K562 (cell line): ENCODE data around the gene MSX1. TPM values are rescaled to one million over a fixed set of nuclear protein-coding genes. Genes with fewer than 3 reads are reported as not detected.

Experiments used
- ATAC-seq: fragments of 200-7000 bp; cut with Tn5 transposase; 3 replicates; pipeline ENCODE4 v1.9.1; 2020; ENCODE audit warnings: moderate library complexity
- BruUV-seq: library from RNA; stranded (reverse); fragments of 400-500 nt; replicated peaks from 2 replicates; lab custom pipeline; 2021; lab: Mats Ljungman, UMichigan
- CTCF ChIA-PET: fragments of 300-600 bp; formaldehyde crosslinking; extraction: SDS; loops from one replicate; lab custom pipeline; 2021; ENCODE audit warnings: low intra/inter-chr PET ratio; lab: Yijun Ruan, JAX
- POLR2A ChIA-PET: fragments of 300-600, 350-650 bp; sonication (Branson Sonifier 250); formaldehyde crosslinking; extraction: SDS; loops from one replicate; lab custom pipeline; 2021; ENCODE audit warnings: antibody characterized with exemption, inconsistent platforms; lab: Yijun Ruan, JAX
- DNase-seq, 4 experiments: peaks; one replicate each; pipeline versions ENCODE4 v3.0.0 to v3.0.0-alpha.2; 2011 to 2018; ENCODE audit warnings: low spot score in 3 of 4, mixed read lengths in 3 of 4; ENCODE audit errors: extremely low read depth in 1 of 4
- FAIRE-seq: peaks from 2 replicates; lab custom pipeline; 2011; peaks lifted over from hg19 to GRCh38; lab: Jason Lieb, UNC
- H2AFZ ChIP-seq: 2 replicates; pipeline ENCODE4 v1.6.0; 2011; ENCODE audit warnings: low read depth, low read length, control low read depth, inconsistent platforms
- H3K27ac ChIP-seq: fragments of 200-600 bp; 3 replicates; pipeline ENCODE4 v1.8.0; 2011; ENCODE audit warnings: low read depth, mild to moderate bottlenecking, control low read depth, inconsistent platforms, low read length, moderate library complexity, mixed read lengths; ENCODE audit errors: extremely low read depth
- H3K27me3 ChIP-seq, 2 experiments: fragments of 300-600 bp in 1 of 2; 2 replicates in 1 of 2; 3 replicates in 1 of 2; pipeline versions ENCODE4 v1.6.0 to v1.8.0; 2011; ENCODE audit warnings: inconsistent platforms in 2 of 2, low read length in 2 of 2, mild to moderate bottlenecking in 1 of 2, mixed read lengths in 1 of 2, moderate library complexity in 1 of 2; ENCODE audit not compliant: control insufficient read depth in 2 of 2, insufficient read depth in 2 of 2
- H3K36me3 ChIP-seq: fragments of 300-600 bp; 3 replicates; pipeline ENCODE4 v1.8.0; 2011; ENCODE audit warnings: mild to moderate bottlenecking, low read length, inconsistent platforms; ENCODE audit not compliant: control insufficient read depth, insufficient read depth
- H3K4me1 ChIP-seq, 2 experiments: fragments of 200-600 bp in 1 of 2; replicated peaks in 1 of 2; 2 replicates in 1 of 2; 3 replicates in 1 of 2; pipeline versions ENCODE4 v1.5.1 to v1.8.0; 2011; ENCODE audit warnings: inconsistent platforms in 2 of 2, low read length in 2 of 2, mild to moderate bottlenecking in 1 of 2, mixed read lengths in 1 of 2, moderate library complexity in 1 of 2; ENCODE audit not compliant: control insufficient read depth in 2 of 2, insufficient read depth in 2 of 2
- H3K4me2 ChIP-seq: 2 replicates; pipeline ENCODE4 v1.6.1; 2011; ENCODE audit warnings: low read length, control low read depth, inconsistent platforms, mixed read lengths; ENCODE audit not compliant: insufficient read depth
- H3K4me3 ChIP-seq: fragments of 200-600 bp; sonication (generic), shearing (Covaris generic); 2 replicates; pipeline ENCODE4 v1.5.1; 2016; ENCODE audit warnings: control low read depth, inconsistent platforms
- H3K79me2 ChIP-seq: fragments of 200-600 bp; 3 replicates; pipeline ENCODE4 v1.8.0; 2011; ENCODE audit warnings: low read length, inconsistent platforms; ENCODE audit not compliant: control insufficient read depth, insufficient read depth
- H3K9ac ChIP-seq, 2 experiments: 2 replicates each; pipeline versions ENCODE4 v1.6.0 to v1.6.1; 2011; ENCODE audit warnings: low read depth in 2 of 2, low read length in 2 of 2, control low read depth in 1 of 2, inconsistent platforms in 1 of 2, mild to moderate bottlenecking in 1 of 2, mixed read lengths in 1 of 2; ENCODE audit not compliant: insufficient read depth in 1 of 2
- H3K9me1 ChIP-seq: one replicate; pipeline ENCODE4 v1.6.0; 2011; ENCODE audit warnings: inconsistent platforms, mild to moderate bottlenecking, low read length, moderate library complexity; ENCODE audit not compliant: control insufficient read depth, insufficient read depth
- H3K9me3 ChIP-seq: replicated peaks from 2 replicates; pipeline ENCODE4 v1.5.1; 2011; ENCODE audit warnings: low read depth, low read length, inconsistent platforms; ENCODE audit not compliant: control insufficient read depth, insufficient read depth
- H4K20me1 ChIP-seq: replicated peaks from 2 replicates; pipeline ENCODE4 v1.6.1; 2011; ENCODE audit warnings: low read length, inconsistent platforms, mixed read lengths; ENCODE audit not compliant: control insufficient read depth, insufficient read depth
- HMGN3 ChIP-seq: IDR thresholded peaks from 2 replicates; pipeline ENCODE4 v1.6.1; 2011; ENCODE audit warnings: borderline replicate concordance, low read depth, mild to moderate bottlenecking, mixed read lengths, low read length; ENCODE audit not compliant: insufficient read length; ENCODE audit errors: extremely low read depth
- POLR2A ChIP-seq: fragments of 450-650 bp; conservative IDR thresholded peaks from 2 replicates; pipeline ENCODE4 v1.6.1; 2016
- RBM39 ChIP-seq: fragments of 200-400 bp; formaldehyde crosslinking; optimal IDR thresholded peaks from 2 replicates; pipeline ENCODE3; 2018; ENCODE audit warnings: low read depth, low read length
- SMARCE1 ChIP-seq: fragments of 450-650 bp; IDR thresholded peaks from 2 replicates; pipeline ENCODE4 v1.7.1; 2016; ENCODE audit warnings: mild to moderate bottlenecking
- XRCC5 ChIP-seq: fragments of 200-400 bp; formaldehyde crosslinking; IDR thresholded peaks from 2 replicates; pipeline ENCODE4 v1.6.1; 2017; ENCODE audit warnings: low read depth, mild to moderate bottlenecking, low read length
- ZNF133 ChIP-seq: fragments of 250-450 bp; sonication (Bioruptor Pico); IDR thresholded peaks from 2 replicates; pipeline ENCODE4 v1.4.0; 2020; ENCODE audit warnings: mild to moderate bottlenecking
- ZNF3 ChIP-seq: fragments of 250-450 bp; sonication (Bioruptor Pico); IDR thresholded peaks from 2 replicates; pipeline ENCODE4 v1.5.0; 2021; ENCODE audit warnings: mild to moderate bottlenecking, moderate library complexity
- ZNF583 ChIP-seq: fragments of 250-450 bp; sonication (Bioruptor Pico); IDR thresholded peaks from 2 replicates; pipeline ENCODE4 v1.4.0; 2020
- ZNF639 ChIP-seq, 2 experiments: fragments of 200-800 bp in 1 of 2; sonication (Bioruptor generic) in 1 of 2; sonication (generic) in 1 of 2; formaldehyde crosslinking in 1 of 2; IDR thresholded peaks in 1 of 2; conservative IDR thresholded peaks in 1 of 2; 2 replicates each; pipeline versions ENCODE4 v1.5.0 to v1.6.1; 2016 to 2020; ENCODE audit warnings: missing compliant biosample characterization in 1 of 2, missing genetic modification characterization in 1 of 2, missing genetic modification reagents in 1 of 2
- ZNF77 ChIP-seq: fragments of 250-450 bp; sonication (Bioruptor Pico); IDR thresholded peaks from 2 replicates; pipeline ENCODE4 v1.5.0; 2020
- WGBS: fragments of 100-300 bp; shearing (Covaris generic); methylation state at CpG from one replicate; pipeline ENCODE4 v1.1.6; 2016; ENCODE audit warnings: low coverage, mixed read lengths; ENCODE audit not compliant: insufficient coverage; ENCODE audit errors: missing lambda C conversion rate; 5-methylcytosine and 5-hydroxymethylcytosine counted together
- in situ Hi-C: fragments of 300-500 bp; cut with MboI; formaldehyde crosslinking; loops from 4 replicates; pipeline ENCODE4 v1.15.0; 2018; ENCODE audit warnings: inconsistent platforms, mixed read lengths
- intact Hi-C: fragments of 100-400 bp; cut with micrococcal nuclease; formaldehyde crosslinking; loops from 2 replicates; pipeline ENCODE4 v1.14.2; 2022
- polyA plus RNA-seq, 8 experiments: library from polyadenylated mRNA; depleted of rRNA in 4 of 8; stranded (reverse) in 5 of 8; unstranded in 3 of 8; fragments of >200 nt; fragmentation: Nextera tagmentation in 2 of 8; fragmentation: Illumina TruSeq in 1 of 8; extraction: Ambion mirVana in 2 of 8; extraction: Trizol in 1 of 8; gene quantifications; 2 replicates each; pipeline versions ENCODE4 v1.2.1 to v1.2.3, GENCODE V29; 2011 to 2014; ENCODE audit warnings: inconsistent platforms in 1 of 8, missing spikeins in 1 of 8
- total RNA-seq, 7 experiments: library from RNA; depleted of rRNA in 6 of 7; stranded (reverse); fragments of >200 nt in 6 of 7; fragmentation: Illumina TruSeq in 2 of 7; extraction: Trizol in 2 of 7; gene quantifications; 2 replicates each; pipeline versions ENCODE4 v1.2.1 to v1.2.3, GENCODE V29; 2011 to 2021; ENCODE audit warnings: low replicate concordance in 1 of 7
- TF ChIP-seq, protein P1 (sequence below): fragments of 250-450 bp; sonication (Bioruptor Pico); IDR thresholded peaks from 2 replicates; pipeline ENCODE4 v1.4.0; 2020; ENCODE audit warnings: mild to moderate bottlenecking, moderate library complexity, borderline replicate concordance
- TF ChIP-seq, protein P2 (sequence below), 3 experiments: fragments of 200-800 bp in 1 of 3; fragments of 250-450 bp in 1 of 3; fragments of 450-650 bp in 1 of 3; sonication (Bioruptor Pico) in 1 of 3; sonication (Bioruptor generic) in 1 of 3; formaldehyde crosslinking in 1 of 3; IDR thresholded peaks; 2 replicates each; pipeline versions ENCODE4 v1.6.1 to v1.8.0; 2016 to 2022; ENCODE audit warnings: mild to moderate bottlenecking in 2 of 3, missing genetic modification characterization in 2 of 3, missing compliant biosample characterization in 1 of 3, moderate library complexity in 1 of 3

MSX1 gene
- total and polyA plus RNA-seq, 9 of the 15 experiments (the other 6 are each of a cell fraction or from before 2014, with no cell fraction given): 1.3 to 6.3 (median 2.3) TPM

- H3K79me2 ChIP-seq: no peaks in the 10 kb centered on the region
- H3K9ac ChIP-seq: no peak overlapping the region
- H4K20me1 ChIP-seq: peaks cover 13% of the 10 kb centered on the region
- no peaks in the 10 kb centered on the region for H3K36me3 ChIP-seq
- H3K4me3 ChIP-seq: no peak overlapping the region
- no TSS peak for BruUV-seq
- in situ Hi-C loops (no loop called here), intact Hi-C loops (loop anchor here (10.0 kb wide), 1 partner anchor 198 kb away; no protein-coding TSS in a partner anchor)
- FAIRE-seq (no peak), ATAC-seq (no peak), DNase-seq (no peak)
- WGBS: 0% methylated on average over 28 of the region's 28 CpGs
- H3K27ac ChIP-seq: no peak overlapping the region
- H3K9me3 ChIP-seq: no peaks in the 10 kb centered on the region
- no peaks in the 10 kb centered on the region for H3K9me1 ChIP-seq
- CTCF ChIA-PET: interaction anchor here (0.6 kb wide), 1 partner anchor 654 kb away, joined by 5 read pairs; no protein-coding TSS in a partner anchor
- POLR2A ChIA-PET: no interaction called here
- peaks cover 57 to 86% of the 10 kb centered on the region in 2 experiments for H3K27me3 ChIP-seq
- peaks cover 0 to 6% of the 10 kb centered on the region in 2 experiments; a peak in 1 of 5 replicates for H3K4me1 ChIP-seq
- H2AFZ ChIP-seq: no peak overlapping the region
- H3K4me2 ChIP-seq: no peak overlapping the region
- TF ChIP-seq ZNF77 (CRISPR knock-in tag) (no peak), ZNF3 (CRISPR knock-in tag) (no peak), XRCC5 (no peak), ZNF639 (CRISPR knock-in tag; conservative IDR thresholded peaks at IDR 0.05 in 1 of 2, IDR thresholded peaks at IDR 0.05 in 1 of 2) (no peak), ZNF133 (no peak), SMARCE1 (no peak), RBM39 (no peak), HMGN3 (no peak), ZNF583 (CRISPR knock-in tag) (no peak), POLR2A (no peak)
- TF ChIP-seq, protein P1, sequence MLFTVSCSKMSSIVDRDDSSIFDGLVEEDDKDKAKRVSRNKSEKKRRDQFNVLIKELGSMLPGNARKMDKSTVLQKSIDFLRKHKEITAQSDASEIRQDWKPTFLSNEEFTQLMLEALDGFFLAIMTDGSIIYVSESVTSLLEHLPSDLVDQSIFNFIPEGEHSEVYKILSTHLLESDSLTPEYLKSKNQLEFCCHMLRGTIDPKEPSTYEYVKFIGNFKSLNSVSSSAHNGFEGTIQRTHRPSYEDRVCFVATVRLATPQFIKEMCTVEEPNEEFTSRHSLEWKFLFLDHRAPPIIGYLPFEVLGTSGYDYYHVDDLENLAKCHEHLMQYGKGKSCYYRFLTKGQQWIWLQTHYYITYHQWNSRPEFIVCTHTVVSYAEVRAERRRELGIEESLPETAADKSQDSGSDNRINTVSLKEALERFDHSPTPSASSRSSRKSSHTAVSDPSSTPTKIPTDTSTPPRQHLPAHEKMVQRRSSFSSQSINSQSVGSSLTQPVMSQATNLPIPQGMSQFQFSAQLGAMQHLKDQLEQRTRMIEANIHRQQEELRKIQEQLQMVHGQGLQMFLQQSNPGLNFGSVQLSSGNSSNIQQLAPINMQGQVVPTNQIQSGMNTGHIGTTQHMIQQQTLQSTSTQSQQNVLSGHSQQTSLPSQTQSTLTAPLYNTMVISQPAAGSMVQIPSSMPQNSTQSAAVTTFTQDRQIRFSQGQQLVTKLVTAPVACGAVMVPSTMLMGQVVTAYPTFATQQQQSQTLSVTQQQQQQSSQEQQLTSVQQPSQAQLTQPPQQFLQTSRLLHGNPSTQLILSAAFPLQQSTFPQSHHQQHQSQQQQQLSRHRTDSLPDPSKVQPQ: no peak
- TF ChIP-seq, protein P2, sequence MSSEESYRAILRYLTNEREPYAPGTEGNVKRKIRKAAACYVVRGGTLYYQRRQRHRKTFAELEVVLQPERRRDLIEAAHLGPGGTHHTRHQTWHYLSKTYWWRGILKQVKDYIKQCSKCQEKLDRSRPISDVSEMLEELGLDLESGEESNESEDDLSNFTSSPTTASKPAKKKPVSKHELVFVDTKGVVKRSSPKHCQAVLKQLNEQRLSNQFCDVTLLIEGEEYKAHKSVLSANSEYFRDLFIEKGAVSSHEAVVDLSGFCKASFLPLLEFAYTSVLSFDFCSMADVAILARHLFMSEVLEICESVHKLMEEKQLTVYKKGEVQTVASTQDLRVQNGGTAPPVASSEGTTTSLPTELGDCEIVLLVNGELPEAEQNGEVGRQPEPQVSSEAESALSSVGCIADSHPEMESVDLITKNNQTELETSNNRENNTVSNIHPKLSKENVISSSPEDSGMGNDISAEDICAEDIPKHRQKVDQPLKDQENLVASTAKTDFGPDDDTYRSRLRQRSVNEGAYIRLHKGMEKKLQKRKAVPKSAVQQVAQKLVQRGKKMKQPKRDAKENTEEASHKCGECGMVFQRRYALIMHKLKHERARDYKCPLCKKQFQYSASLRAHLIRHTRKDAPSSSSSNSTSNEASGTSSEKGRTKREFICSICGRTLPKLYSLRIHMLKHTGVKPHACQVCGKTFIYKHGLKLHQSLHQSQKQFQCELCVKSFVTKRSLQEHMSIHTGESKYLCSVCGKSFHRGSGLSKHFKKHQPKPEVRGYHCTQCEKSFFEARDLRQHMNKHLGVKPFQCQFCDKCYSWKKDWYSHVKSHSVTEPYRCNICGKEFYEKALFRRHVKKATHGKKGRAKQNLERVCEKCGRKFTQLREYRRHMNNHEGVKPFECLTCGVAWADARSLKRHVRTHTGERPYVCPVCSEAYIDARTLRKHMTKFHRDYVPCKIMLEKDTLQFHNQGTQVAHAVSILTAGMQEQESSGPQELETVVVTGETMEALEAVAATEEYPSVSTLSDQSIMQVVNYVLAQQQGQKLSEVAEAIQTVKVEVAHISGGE (CRISPR knock-in tag; IDR thresholded peaks at IDR 0.05): no peak
Observed at GRCh38 chr4:4872314-4872903, 12.9 kb downstream of the MSX1 start.
